Heart right ventricle (tissue), 16 donors: ENCODE data around the gene PGBD4. TPM values are rescaled to one million over a fixed set of nuclear protein-coding genes. Genes with fewer than 3 reads are reported as not detected.

Experiments
- ATAC-seq, 8 donors: fragments of 200-7000 bp; cut with Tn5 transposase; one replicate each; pipeline ENCODE4 v1.9.1; 2020; ENCODE audit warnings: mild to moderate bottlenecking in 8 of 8, moderate library complexity in 8 of 8, moderate number of reproducible peaks in 1 of 8
- DNase-seq, 2 donors: peaks; one replicate each; pipeline ENCODE4 v3.0.0-alpha.2; 2020
- H3K27ac ChIP-seq, 10 donors: fragments of 200-600 bp; sonication (generic) in 2 of 10; one replicate each; pipeline versions ENCODE4 v1.5.0 to v1.8.0; 2020 to 2022; ENCODE audit warnings: mild to moderate bottlenecking in 3 of 10
- H3K27me3 ChIP-seq, 7 donors: fragments of 200-600 bp; one replicate each; pipeline ENCODE4 v1.8.0; 2021 to 2022; ENCODE audit warnings: mild to moderate bottlenecking in 2 of 7
- H3K36me3 ChIP-seq, 9 donors: fragments of 200-600 bp; sonication (generic) in 1 of 9; one replicate each; pipeline versions ENCODE4 v1.5.0 to v1.8.0; 2020 to 2022; ENCODE audit warnings: mild to moderate bottlenecking in 2 of 9
- H3K4me1 ChIP-seq, 9 donors: fragments of 200-600 bp; sonication (generic) in 1 of 9; one replicate each; pipeline versions ENCODE4 v1.5.0 to v1.8.0; 2020 to 2022; ENCODE audit warnings: mild to moderate bottlenecking in 4 of 9
- H3K4me3 ChIP-seq, 10 donors: fragments of 200-600 bp; sonication (generic) in 2 of 10; one replicate each; pipeline versions ENCODE4 v1.5.0 to v1.8.0; 2020 to 2022; ENCODE audit warnings: mild to moderate bottlenecking in 7 of 10, moderate library complexity in 2 of 10
- H3K9me3 ChIP-seq, 11 donors: fragments of 200-600 bp in 10 of 11; sonication (generic) in 2 of 11; one replicate each; pipeline versions ENCODE4 v1.5.0 to v1.8.0; 2013 to 2022; ENCODE audit warnings: mild to moderate bottlenecking in 2 of 11, control low read depth in 1 of 11, moderate library complexity in 1 of 11
- WGBS, 2 donors: extraction: QIAGEN DNeasy Blood & Tissue Kit; methylation state at CpG; one replicate each; pipeline ENCODE4 v1.1.7; 2013; ENCODE audit warnings: inconsistent platforms in 1 of 2; 5-methylcytosine and 5-hydroxymethylcytosine counted together
- intact Hi-C, 10 donors: fragments of 100-400 bp; cut with DNase I; formaldehyde crosslinking; loops; one replicate each; pipeline versions ENCODE4 v1.11.1 to v1.14.2; 2022
- polyA plus RNA-seq, 2 donors: library from polyadenylated mRNA; stranded (reverse); fragments of 200-250 nt; gene quantifications; one replicate each; pipeline ENCODE4 v1.2.3, GENCODE V29; 2013
- total RNA-seq, 10 donors: library from RNA; stranded (reverse); fragmentation: NEBNext Ultra II Directional in 3 of 10; extraction: Animal tissue kit (Norgen Biotek cat#: 25700) in 3 of 10; gene quantifications; one replicate each; pipeline versions ENCODE4 v1.2.1 to v1.2.4, GENCODE V29; 2021 to 2023
- TF ChIP-seq, protein P1 (sequence below), 9 donors: fragments of 200-600 bp; sonication (generic) in 2 of 9; IDR thresholded peaks; one replicate each; pipeline versions ENCODE4 v1.5.0 to v1.8.0; 2021 to 2022; ENCODE audit warnings: antibody characterized with exemption in 9 of 9, mild to moderate bottlenecking in 5 of 9, moderate library complexity in 1 of 9
- donor health status: Arrhythmogenic right ventricular cardiomyopathy.
- donor health status: ischemic (EF 13 %, LVEDD 7.1; RV severe dilation, severe dysfunction).
- donor health status: healthy with polysubstance abuse.
- donor health status: DM: no; HTN: yes; CAD: no.
- donor health status: DM: no; HTN: no; CAD: no.
- donor health status: ischemic (EF 25% LVEDD 6.9; RV normal size, moderate dysfunction).
- donor health status: ischemic (EF 25% LVEDD 5.7; RV mildly dilated, moderate dysfunction).
- donor health status: healthy.
- donor health status: DM: yes; HTN: yes; CAD: no.
- donor health status: Ischemic cardiomyopathy.
- donor health status: ischemic (EF 35%, LVEDD 5.7; RV mildly dilated, moderate dysfunction).
- donor health status: nonischemic (EF 11% LVEDD 7.7; RV severe dilation, severe dysfunction).
- donor health status: DM: yes; HTN: yes; CAD: no.
- donor health status: PGD.
- donor health status: ischemic (EF 29% LVEDD 5.4; RV normal size, mild dysfunction).
- donor health status: nonischemic (EF 23%, LVEDD 6.1; RV moderate dilation, normal function).

The PGBD4 gene
- total and polyA plus RNA-seq, 12 donors: 0.39 to 2.5 (median 1.8) TPM

DNA sequence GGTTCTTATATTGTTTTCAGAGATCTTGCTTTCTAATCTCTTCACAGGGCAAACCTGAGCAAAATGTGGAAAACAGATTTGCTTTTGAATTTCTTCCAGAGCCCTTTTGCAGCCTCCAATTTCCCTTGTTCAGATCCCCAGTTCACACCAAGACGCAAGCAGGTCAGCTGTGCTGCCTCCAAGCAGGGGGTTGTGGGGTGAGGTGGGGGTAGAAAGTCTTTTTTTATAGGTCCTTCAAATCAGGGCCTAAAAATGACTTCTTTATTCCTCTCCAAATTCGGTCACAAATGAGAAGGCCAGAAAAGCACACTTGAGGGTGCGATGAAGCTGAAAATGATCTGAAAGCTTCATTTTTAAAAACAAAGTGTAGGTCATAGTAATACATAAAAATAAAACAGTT lies 36.6 kb upstream of the PGBD4 start:
- intact Hi-C loops: loop anchor here in 1 of 10 donors (10.0 kb wide), 1 partner anchor 520 kb away; the partner anchor contains the start of gene GOLGA8B
- H3K27ac ChIP-seq: no peak overlapping the region
- H3K36me3 ChIP-seq: no peaks in the 10 kb centered on the region
- TF ChIP-seq, protein P1, sequence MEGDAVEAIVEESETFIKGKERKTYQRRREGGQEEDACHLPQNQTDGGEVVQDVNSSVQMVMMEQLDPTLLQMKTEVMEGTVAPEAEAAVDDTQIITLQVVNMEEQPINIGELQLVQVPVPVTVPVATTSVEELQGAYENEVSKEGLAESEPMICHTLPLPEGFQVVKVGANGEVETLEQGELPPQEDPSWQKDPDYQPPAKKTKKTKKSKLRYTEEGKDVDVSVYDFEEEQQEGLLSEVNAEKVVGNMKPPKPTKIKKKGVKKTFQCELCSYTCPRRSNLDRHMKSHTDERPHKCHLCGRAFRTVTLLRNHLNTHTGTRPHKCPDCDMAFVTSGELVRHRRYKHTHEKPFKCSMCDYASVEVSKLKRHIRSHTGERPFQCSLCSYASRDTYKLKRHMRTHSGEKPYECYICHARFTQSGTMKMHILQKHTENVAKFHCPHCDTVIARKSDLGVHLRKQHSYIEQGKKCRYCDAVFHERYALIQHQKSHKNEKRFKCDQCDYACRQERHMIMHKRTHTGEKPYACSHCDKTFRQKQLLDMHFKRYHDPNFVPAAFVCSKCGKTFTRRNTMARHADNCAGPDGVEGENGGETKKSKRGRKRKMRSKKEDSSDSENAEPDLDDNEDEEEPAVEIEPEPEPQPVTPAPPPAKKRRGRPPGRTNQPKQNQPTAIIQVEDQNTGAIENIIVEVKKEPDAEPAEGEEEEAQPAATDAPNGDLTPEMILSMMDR (IDR thresholded peaks at IDR 0.05): no peak
- WGBS, 2 donors: 86 to 88% methylated on average over 3 of the region's 3 CpGs
- no peaks in the 10 kb centered on the region for H3K27me3 ChIP-seq
- H3K4me1 ChIP-seq: peaks cover 0 to 6% (median 0%) of the 10 kb centered on the region in 9 donors
- ATAC-seq (no peak), DNase-seq (no peak)
- H3K9me3 ChIP-seq: no peaks in the 10 kb centered on the region
- H3K4me3 ChIP-seq: no peak overlapping the region

DNA sequence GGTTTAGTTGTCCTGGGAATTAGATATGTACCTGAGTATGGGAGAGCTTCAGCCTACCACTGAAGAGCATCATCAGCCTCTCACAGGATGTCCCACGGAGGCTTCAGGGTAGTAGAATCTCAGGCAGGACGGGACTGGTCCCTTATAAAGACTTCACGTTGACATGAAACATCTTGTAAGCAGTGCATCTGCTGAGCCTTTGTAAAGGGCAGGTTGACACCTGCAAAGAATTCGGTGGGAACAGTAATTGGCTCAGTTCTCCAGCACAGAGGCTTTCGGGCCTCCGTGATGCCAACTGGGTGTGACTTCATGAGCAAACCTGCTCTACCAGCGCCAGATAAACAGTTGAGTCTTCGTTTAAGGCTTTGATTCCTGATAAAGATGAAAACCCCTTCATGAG lies 35.9 kb upstream of the PGBD4 start:
- Histone ChIP-seq H3K4me1 (peaks cover 0 to 6% (median 0%) of the 10 kb centered on the region in 9 donors), H3K27me3 (no peaks in the 10 kb centered on the region), H3K4me3 (no peak overlapping the region), H3K9me3 (no peaks in the 10 kb centered on the region), H3K27ac (no peak overlapping the region), H3K36me3 (no peaks in the 10 kb centered on the region)
- no peak for DNase-seq
- TF ChIP-seq, protein P1 (IDR thresholded peaks at IDR 0.05): no peak
- ATAC-seq: no peak
- intact Hi-C loops: loop anchor here in 1 of 10 donors (10.0 kb wide), 1 partner anchor 519 kb away; the partner anchor contains the start of gene GOLGA8B
- WGBS, 2 donors: 88% methylated on average over 8 of the region's 8 CpGs

DNA sequence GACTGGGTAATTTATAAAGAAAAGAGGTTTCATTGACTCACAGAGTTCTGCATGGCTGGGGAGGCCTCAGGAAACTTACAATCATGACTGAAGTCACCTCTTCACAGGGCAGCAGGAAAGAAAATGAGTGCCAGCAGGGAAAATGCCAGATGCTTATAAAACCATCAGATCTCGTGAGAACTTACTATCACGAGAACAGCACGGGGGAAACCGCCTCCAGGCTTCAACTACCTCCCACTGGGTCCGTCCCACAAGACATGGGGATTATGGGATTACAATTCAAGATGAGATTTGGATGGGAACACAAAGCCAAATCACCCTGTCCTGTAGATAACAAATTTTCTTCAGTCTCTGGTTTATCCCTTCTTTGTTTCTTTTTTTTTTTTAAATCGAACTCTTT lies 31.9 kb upstream of the PGBD4 start:
- Histone ChIP-seq H3K9me3 (no peaks in the 10 kb centered on the region), H3K4me1 (no peaks in the 10 kb centered on the region), H3K27me3 (no peaks in the 10 kb centered on the region), H3K4me3 (no peak overlapping the region), H3K36me3 (no peaks in the 10 kb centered on the region), H3K27ac (no peak overlapping the region)
- no peak for ATAC-seq
- intact Hi-C loops: no loop called here
- TF ChIP-seq, protein P1 (IDR thresholded peaks at IDR 0.05): no peak
- 65 to 69% methylated on average over 6 of the region's 6 CpGs for WGBS, 2 donors
- DNase-seq: no peak

DNA sequence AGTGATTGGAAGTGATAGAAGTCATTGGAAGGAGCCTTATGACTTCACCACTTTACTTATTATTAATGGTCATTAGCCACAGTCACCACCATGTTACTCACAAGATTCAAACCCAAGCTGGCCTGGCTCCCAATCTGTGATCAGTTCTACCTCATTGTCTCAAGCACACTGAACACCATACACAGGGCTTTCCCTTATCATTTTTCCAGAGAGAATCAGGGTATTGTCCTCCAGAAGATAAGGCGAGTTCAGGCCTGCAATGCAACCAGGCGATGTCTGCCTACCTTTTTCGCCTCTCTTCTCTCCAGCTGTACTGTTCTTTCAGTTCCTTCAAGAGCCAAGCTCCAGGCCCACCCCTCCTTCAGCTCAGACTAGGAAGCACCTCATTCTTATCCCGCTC lies 25.1 kb upstream of the PGBD4 start:
- Histone ChIP-seq H3K36me3 (peaks cover 0 to 10% (median 0%) of the 10 kb centered on the region in 9 donors), H3K27me3 (no peaks in the 10 kb centered on the region), H3K9me3 (peaks cover 0 to 6% (median 0%) of the 10 kb centered on the region in 11 donors), H3K4me3 (no peak overlapping the region), H3K27ac (no peak overlapping the region), H3K4me1 (no peaks in the 10 kb centered on the region)
- ATAC-seq (no peak), DNase-seq (no peak)
- intact Hi-C loops: no loop called here
- TF ChIP-seq, protein P1 (IDR thresholded peaks at IDR 0.05): no peak
- 90 to 93% methylated on average over 4 of the region's 4 CpGs for WGBS, 2 donors
